Measurements from ENCODE around the gene DEXI. TPM values are rescaled to one million over a fixed set of nuclear protein-coding genes. Genes with fewer than 3 reads are reported as not detected.
"Not testable (repeated sequence)": the region's sequence is repeated elsewhere in the genome, so short reads cannot be mapped to it uniquely, and the experiment has no call there.

DEXI gene
- polyA plus RNA-seq, 1 experiment, result 55.2 TPM

- Histone ChIP-seq H3K36me3 (ENCODE audit: control insufficient read depth, insufficient read depth, low read length) (no peaks in the 10 kb centered on the region), H3K4me3 (ENCODE audit: low read depth, low read length) (no peak overlapping the region), H3K27me3 (ENCODE audit: control insufficient read depth, insufficient read depth, low read length) (no peaks in the 10 kb centered on the region)
- ChIA-PET POLR2A (no interaction called here), CTCF (interaction anchor here (0.6 to 5.0 kb wide), 6 partner anchors 13 to 693 kb away, joined by 3 to 36 read pairs (median 5); partner anchors contain the start of gene SOCS1)
- TF ChIP-seq CTCF (IDR thresholded peaks at IDR 0.05; ENCODE audit: insufficient read depth, low read depth, low read length), result no peak
- no peak for DNase-seq (ENCODE audit: low read depth)
These were observed 5.0 kb upstream of the DEXI start for GRCh38 chr16:10947211-10947787.

DNA sequence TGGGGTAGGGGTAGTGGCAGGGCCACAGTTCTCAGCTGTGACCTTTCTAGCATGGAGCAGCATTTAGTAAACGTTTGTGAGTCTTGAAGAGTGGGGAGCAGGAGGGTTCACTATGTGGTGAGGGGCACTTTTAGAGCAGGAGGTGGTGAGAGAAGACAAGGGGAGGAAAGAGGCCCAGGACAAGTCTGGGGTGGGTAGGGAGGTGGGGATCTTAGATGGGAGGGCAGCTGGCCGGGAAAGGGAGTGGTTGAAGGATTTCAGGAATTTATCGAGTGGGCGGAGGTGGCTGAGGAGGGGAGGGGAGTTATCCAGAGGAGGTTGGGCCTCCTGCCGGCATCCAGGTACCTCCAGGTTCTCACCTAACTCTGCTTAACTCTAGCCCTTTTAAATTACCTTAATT, 4.0 kb upstream of the DEXI start:
- POLR2A ChIA-PET, result no interaction called here

GRCh38 chr16:10945065-10945787, 3.0 kb upstream of the DEXI start:
- no peak for DNase-seq (ENCODE audit: low read depth)
- no peak for TF ChIP-seq CTCF (IDR thresholded peaks at IDR 0.05; ENCODE audit: insufficient read depth, low read depth, low read length)
- POLR2A ChIA-PET, result no interaction called here
- H3K36me3 ChIP-seq (ENCODE audit: control insufficient read depth, insufficient read depth, low read length), result no peaks in the 10 kb centered on the region
- H3K4me3 ChIP-seq (ENCODE audit: low read depth, low read length), result peak overlapping the region; percentile 81
- no peaks in the 10 kb centered on the region for H3K27me3 ChIP-seq (ENCODE audit: control insufficient read depth, insufficient read depth, low read length)
- CTCF ChIA-PET, result interaction anchor here (0.8 to 2.0 kb wide), 4 partner anchors 9 to 74 kb away, joined by 3 to 8 read pairs (median 3); no protein-coding TSS in a partner anchor

More for the DNA sequence above, 4.0 kb upstream of the DEXI start:
- Histone ChIP-seq H3K27me3 (ENCODE audit: control insufficient read depth, insufficient read depth, low read length) (no peaks in the 10 kb centered on the region), H3K36me3 (ENCODE audit: control insufficient read depth, insufficient read depth, low read length) (no peaks in the 10 kb centered on the region), H3K4me3 (ENCODE audit: low read depth, low read length) (0 out of 2 replicates have a peak overlapping the region, but pooled peaks have one; percentile 1)
- CTCF ChIA-PET, result interaction anchor here (2.0 kb wide), 1 partner anchor 8 kb away, joined by 8 read pairs; no protein-coding TSS in a partner anchor
- TF ChIP-seq CTCF (IDR thresholded peaks at IDR 0.05; ENCODE audit: insufficient read depth, low read depth, low read length), result no peak
- no peak for DNase-seq (ENCODE audit: low read depth)

DNA sequence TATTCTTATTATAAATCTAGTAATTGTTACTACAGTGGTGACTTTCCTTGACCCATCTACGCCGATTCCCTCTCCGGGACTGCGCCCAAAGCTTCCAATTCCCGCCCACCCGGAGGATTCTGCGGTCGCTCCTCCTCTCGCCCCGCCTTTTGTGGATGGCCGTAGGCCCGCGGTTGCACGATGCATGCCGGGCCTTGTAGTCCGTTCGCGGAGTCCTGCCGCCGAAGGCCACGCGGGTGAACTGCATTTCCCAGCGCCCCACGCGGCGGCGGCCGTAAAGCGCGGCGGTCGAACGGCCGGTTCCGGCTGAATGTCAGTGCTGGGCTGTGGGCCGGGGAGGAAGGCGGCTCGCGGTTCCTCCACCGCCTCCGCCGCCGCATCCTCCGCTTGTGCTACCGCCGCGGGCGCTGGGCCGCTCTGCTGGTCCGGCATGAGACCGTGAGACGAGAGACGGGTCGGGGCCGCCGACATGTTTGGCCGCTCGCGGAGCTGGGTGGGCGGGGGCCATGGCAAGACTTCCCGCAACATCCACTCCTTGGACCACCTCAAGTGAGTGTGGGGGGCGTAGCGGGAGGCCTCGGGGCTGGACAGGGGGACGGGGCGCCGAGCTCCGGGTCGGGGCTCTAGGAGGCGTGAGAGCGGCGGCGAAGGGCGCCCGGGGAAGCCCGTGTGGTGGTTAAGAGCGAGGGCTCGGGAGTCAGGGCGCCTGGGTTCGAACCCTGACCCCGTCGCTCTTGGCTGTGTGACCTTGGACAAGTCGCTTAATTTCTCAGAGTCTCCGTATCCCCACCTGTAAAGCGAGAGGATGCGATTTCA, 2.2 kb upstream of the DEXI start, which contains the start of gene CLEC16A:
CLEC16A (plus strand) TSS at position 316 of the 816 bp plus-strand sequence; CDS start at position 470, 154 bp downstream.
- ChIA-PET POLR2A (no interaction called here), CTCF (interaction anchor here (0.7 to 2.0 kb wide), 5 partner anchors 9 to 73 kb away, joined by 3 to 8 read pairs (median 3); no protein-coding TSS in a partner anchor)
- no peaks in the 10 kb centered on the region for H3K36me3 ChIP-seq (ENCODE audit: control insufficient read depth, insufficient read depth, low read length)
- no peak for TF ChIP-seq CTCF (IDR thresholded peaks at IDR 0.05; ENCODE audit: insufficient read depth, low read depth, low read length)
- peak within 1 kb of the TSS; percentile 81 for H3K4me3 ChIP-seq (ENCODE audit: low read depth, low read length)
- no peaks in the 10 kb centered on the region for H3K27me3 ChIP-seq (ENCODE audit: control insufficient read depth, insufficient read depth, low read length)
- DNase-seq (ENCODE audit: low read depth), result peak; percentile 84

GRCh38 chr16:10943064-10943353, 741 bp upstream of the DEXI start:
- POLR2A ChIA-PET, result no interaction called here
- no peak for DNase-seq (ENCODE audit: low read depth)
- H3K27me3 ChIP-seq (ENCODE audit: control insufficient read depth, insufficient read depth, low read length), result no peaks in the 10 kb centered on the region
- no peak for TF ChIP-seq CTCF (IDR thresholded peaks at IDR 0.05; ENCODE audit: insufficient read depth, low read depth, low read length)
- H3K36me3 ChIP-seq (ENCODE audit: control insufficient read depth, insufficient read depth, low read length), result no peaks in the 10 kb centered on the region
- H3K4me3 ChIP-seq (ENCODE audit: low read depth, low read length), result no peak overlapping the region
- CTCF ChIA-PET, result no interaction called here

GRCh38 chr16:10941935-10942351, 325 bp downstream of the DEXI start:
- H3K36me3 ChIP-seq (ENCODE audit: control insufficient read depth, insufficient read depth, low read length); DNase-seq (ENCODE audit: low read depth); H3K27me3 ChIP-seq (ENCODE audit: control insufficient read depth, insufficient read depth, low read length): not testable (repeated sequence)
- ChIA-PET POLR2A (interaction anchor here (1.0 kb wide), 1 partner anchor 71 kb away, joined by 3 read pairs; no protein-coding TSS in a partner anchor), CTCF (interaction anchor here (0.5 to 1.0 kb wide), 3 partner anchors 9 to 804 kb away, joined by 3 to 4 read pairs (median 3); no protein-coding TSS in a partner anchor)
- H3K4me3 ChIP-seq (ENCODE audit: low read depth, low read length), result peak overlapping the region; percentile 65
